ENCODE measurements around the gene MMADHC.

MMADHC gene

DNA sequence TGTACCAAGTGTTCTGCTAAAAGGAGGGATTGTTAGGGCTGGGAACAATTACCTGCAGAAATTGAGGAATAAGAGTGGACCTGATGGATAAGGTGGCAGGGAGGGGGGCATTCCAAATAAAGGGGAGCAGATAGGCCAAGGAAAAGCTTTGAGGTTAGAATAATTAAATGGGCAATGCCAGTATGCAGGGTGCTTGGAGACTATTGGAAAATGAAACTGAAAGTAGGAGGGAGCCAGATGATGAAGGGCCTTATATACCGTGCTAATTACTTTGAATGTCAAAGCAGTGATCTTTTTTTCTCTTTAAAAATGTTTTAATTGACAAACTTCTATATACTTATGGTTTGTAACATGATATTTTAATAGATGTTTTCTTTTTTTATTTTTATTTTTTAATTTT, 42.9 kb downstream of the MMADHC start:
- no peak for DNase-seq

DNA sequence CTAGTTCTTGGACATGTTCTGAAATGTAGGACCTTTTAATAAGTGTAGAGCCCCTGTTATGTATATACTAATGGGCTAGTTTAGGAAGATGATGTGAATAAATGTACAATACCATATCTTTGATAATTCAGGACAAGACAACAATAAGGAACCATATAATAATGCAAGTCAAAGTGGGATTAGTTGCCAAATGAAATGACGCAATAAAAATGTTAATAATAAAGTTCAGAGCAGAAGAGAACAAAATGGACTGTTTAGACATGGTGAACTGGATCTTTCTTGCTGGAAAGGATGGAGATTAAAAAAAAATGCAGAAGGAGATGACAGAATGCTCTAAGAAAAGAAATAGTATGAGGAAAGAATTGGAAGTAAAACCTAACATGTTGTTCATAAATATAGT, 43.7 kb downstream of the MMADHC start:
- DNase-seq, result no peak

GRCh38 chr2:149540138-149540537, 47.4 kb downstream of the MMADHC start:
- no peak for DNase-seq

GRCh38 chr2:149538138-149538833, 49.3 kb downstream of the MMADHC start:
- DNase-seq, result no peak

DNA sequence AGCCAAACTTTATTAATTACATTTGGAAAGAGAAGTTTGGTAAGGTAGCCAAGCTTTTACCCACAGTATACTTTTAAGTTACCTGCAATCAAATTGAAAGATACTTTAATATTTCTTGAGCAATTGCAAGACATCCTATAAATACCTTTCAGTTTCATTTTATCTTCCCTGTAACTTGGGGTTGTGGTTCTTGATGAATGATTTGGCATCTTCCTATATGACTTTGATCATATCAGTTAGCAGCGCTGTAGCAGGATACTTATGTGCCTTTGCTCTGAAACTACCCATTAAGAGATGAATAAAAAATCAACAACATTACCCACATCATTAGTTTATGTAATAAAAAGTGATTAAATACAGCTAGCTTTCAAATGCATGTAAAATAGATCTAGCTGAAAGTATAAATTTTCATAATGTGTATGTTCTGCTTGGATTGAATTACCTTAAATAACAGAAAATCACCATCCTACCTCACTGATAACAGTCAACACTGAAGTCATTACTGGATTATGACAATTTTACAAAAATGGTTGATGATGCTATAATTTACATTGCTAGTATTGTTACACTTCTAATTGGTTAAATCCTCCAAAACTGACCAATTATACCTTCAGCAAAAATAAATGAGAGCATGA, 50.4 kb downstream of the MMADHC start:
- DNase-seq, result no peak

DNA sequence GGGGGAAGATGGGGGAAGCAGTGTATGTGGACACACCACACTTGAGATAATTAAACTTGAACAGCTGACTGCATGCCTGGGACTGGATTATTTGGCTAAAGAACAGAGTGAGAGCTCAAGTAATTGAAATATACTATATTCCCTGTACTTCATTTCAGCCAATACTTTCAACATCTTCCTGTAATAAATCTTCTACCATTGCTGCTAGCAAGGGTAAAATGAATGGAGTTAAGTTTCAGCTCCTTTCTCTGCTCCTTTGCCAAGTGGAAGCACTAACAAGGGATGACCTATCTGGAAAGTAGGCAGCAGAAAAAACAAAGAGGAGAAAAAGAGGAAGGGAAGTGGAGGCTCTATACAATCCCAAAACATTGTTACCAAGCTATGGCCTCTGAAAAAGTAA, 50.9 kb downstream of the MMADHC start:
- no peak for DNase-seq

DNA sequence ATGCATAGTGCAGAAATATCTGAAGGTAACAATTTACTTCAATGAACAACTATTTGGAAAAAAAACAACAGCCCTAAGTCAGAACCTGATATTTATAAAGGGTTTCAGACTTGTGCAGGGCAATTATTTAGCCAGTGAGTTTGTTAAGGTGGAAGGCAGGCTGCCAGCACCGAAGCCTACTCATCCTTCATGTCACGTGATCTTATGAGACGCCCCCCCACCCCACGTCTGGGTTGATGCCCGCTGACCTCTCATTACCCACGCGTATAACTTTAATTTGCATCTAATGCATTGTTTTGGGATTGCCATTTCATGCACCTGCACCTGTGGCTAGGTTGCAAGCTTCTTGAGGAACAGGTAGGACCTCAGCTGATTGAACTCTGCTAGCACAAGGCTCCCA, 52.9 kb downstream of the MMADHC start:
- no peak for DNase-seq

- DNase-seq, result no peak
Measured at GRCh38 chr2:149528983-149529382, 58.6 kb downstream of the MMADHC start.

DNA sequence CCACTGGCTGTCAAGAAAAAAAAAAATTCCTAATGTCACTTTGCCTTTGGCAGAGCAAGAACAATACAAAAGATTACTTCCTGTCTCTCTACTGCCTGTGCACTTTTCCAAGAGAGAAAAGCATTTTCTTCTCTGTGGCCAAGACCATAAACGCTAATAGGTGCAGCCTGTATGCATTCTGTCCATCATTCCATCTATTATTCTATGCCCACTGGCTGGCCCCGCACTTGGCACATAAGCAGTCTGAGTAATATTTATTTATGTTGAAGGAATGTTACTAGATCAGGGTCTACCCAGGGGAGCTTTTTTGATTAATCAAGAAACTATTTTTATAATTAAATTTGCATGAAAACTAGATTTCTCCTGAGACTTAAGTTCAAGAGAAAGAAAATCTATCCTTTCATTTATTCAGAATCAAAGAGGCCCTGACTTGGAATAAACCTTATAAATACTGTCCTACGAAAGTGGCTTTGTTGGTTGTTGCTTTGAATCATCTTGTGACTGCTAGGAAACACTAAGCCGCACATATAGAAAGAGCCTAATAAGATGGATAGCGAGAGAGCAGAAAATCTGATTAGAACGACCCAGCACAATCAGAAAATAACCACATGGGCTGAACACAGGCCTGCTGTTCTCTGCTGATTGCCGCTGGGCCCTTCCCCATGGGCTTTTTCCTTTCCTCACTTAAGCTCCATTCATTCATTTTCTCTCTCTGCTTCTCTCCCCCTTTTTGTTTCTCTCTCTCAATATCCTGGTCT, 59.4 kb downstream of the MMADHC start:
- DNase-seq, result no peak

DNA sequence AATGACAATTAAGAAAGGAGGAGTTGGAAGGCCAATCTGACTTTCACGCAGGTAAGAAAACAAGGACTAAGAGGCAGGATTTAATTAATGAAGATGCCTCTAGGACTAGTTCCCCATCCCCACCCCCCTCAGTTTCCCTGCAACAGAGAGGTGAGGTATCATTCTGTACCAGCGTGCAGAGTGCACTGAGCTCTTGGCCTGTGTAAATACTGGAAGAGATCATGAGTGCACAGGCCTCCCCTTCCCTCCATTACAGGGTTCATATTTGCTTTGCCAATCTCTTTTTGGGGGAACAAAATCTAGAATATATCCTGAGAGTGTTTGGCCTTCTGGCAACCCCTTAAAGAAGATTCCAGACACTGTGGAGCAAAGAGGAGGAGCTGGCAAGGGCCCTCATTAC, 60.9 kb downstream of the MMADHC start:
- no peak for DNase-seq

GRCh38 chr2:149525323-149525722, 62.3 kb downstream of the MMADHC start:
- DNase-seq, result no peak
